K562 (cell line): ENCODE data around the gene LRRC10B. TPM values are rescaled to one million over a fixed set of nuclear protein-coding genes. Genes with fewer than 3 reads are reported as not detected.
A peak's percentile ranks its signal among the peaks of the same experiment; 100 is the strongest.

Experiments
- ARNT ChIP-seq, 2 experiments: fragments of 450-650 bp; IDR thresholded peaks; 2 replicates each; pipeline ENCODE4 v1.6.1; 2016; ENCODE audit warnings: mild to moderate bottlenecking in 1 of 2
- CSDE1 ChIP-seq, 2 experiments: fragments of 450-650 bp; IDR thresholded peaks; 2 replicates each; pipeline ENCODE4 v1.6.1; 2016; ENCODE audit warnings: mild to moderate bottlenecking in 1 of 2
- CUX1 ChIP-seq: fragments of 200-800 bp; sonication (Bioruptor generic); IDR thresholded peaks from 2 replicates; pipeline ENCODE4 v1.6.1; 2016; ENCODE audit warnings: missing genetic modification characterization, missing compliant biosample characterization
- FOSL1 ChIP-seq: fragments of 200-800 bp; sonication (Bioruptor generic); conservative IDR thresholded peaks from 2 replicates; pipeline ENCODE4 v1.6.1; 2016; ENCODE audit warnings: missing genetic modification characterization, missing compliant biosample characterization
- GTF2E2 ChIP-seq: fragments of 200-800 bp; sonication (Bioruptor generic); IDR thresholded peaks from 2 replicates; pipeline ENCODE4 v1.6.1; 2016; ENCODE audit warnings: missing genetic modification characterization, missing compliant biosample characterization
- GTF2F1 ChIP-seq: IDR thresholded peaks from 2 replicates; pipeline ENCODE4 v1.6.1; 2011; ENCODE audit warnings: low read depth, low read length, improper control_type of control experiment
- KDM4B ChIP-seq, 2 experiments: fragments of 450-650 bp in 1 of 2; sonication (generic) in 1 of 2; IDR thresholded peaks; 2 replicates each; pipeline ENCODE4 v1.6.1; 2016 to 2017; ENCODE audit warnings: borderline replicate concordance in 2 of 2, antibody characterized with exemption in 1 of 2, low read depth in 1 of 2, mild to moderate bottlenecking in 1 of 2
- MAZ ChIP-seq, 2 experiments: fragments of 450-650 bp in 1 of 2; sonication (generic) in 1 of 2; formaldehyde crosslinking; IDR thresholded peaks in 1 of 2; conservative IDR thresholded peaks in 1 of 2; 2 replicates each; pipeline versions ENCODE4 v1.4.0 to v1.5.0; 2020; ENCODE audit warnings: mild to moderate bottlenecking in 1 of 2, missing genetic modification reagents in 1 of 2
- POLR2G ChIP-seq: fragments of 200-400 bp; formaldehyde crosslinking; IDR thresholded peaks from 2 replicates; pipeline ENCODE4 v1.6.1; 2017; ENCODE audit warnings: low read depth, mild to moderate bottlenecking, antibody characterized with exemption, low read length, moderate library complexity
- RBBP5 ChIP-seq: fragments of 200-600 bp; sonication (generic); IDR thresholded peaks from 2 replicates; pipeline ENCODE4 v1.6.1; 2012; ENCODE audit warnings: borderline replicate concordance, mild to moderate bottlenecking, low read length, control low read depth, inconsistent platforms; ENCODE audit not compliant: insufficient read depth, poor library complexity, severe bottlenecking
- TCF7 ChIP-seq: sonication (generic); IDR thresholded peaks from 2 replicates; pipeline ENCODE4 v1.6.1; 2016; ENCODE audit warnings: antibody characterized with exemption, borderline replicate concordance
- ZBTB11 ChIP-seq, 3 experiments: fragments of 200-800 bp in 1 of 3; fragments of 250-450 bp in 1 of 3; fragments of 450-650 bp in 1 of 3; sonication (Bioruptor Pico) in 1 of 3; sonication (Bioruptor generic) in 1 of 3; formaldehyde crosslinking in 1 of 3; IDR thresholded peaks; 2 replicates each; pipeline versions ENCODE4 v1.6.1 to v1.8.0; 2016 to 2022; ENCODE audit warnings: mild to moderate bottlenecking in 2 of 3, missing genetic modification characterization in 2 of 3, missing compliant biosample characterization in 1 of 3, moderate library complexity in 1 of 3
- polyA plus RNA-seq, 8 experiments: library from polyadenylated mRNA; depleted of rRNA in 4 of 8; stranded (reverse) in 5 of 8; unstranded in 3 of 8; fragments of >200 nt; fragmentation: Nextera tagmentation in 2 of 8; fragmentation: Illumina TruSeq in 1 of 8; extraction: Ambion mirVana in 2 of 8; extraction: Trizol in 1 of 8; gene quantifications; 2 replicates each; pipeline versions ENCODE4 v1.2.1 to v1.2.3, GENCODE V29; 2011 to 2014; ENCODE audit warnings: inconsistent platforms in 1 of 8, missing spikeins in 1 of 8
- total RNA-seq, 7 experiments: library from RNA; depleted of rRNA in 6 of 7; stranded (reverse); fragments of >200 nt in 6 of 7; fragmentation: Illumina TruSeq in 2 of 7; extraction: Trizol in 2 of 7; gene quantifications; 2 replicates each; pipeline versions ENCODE4 v1.2.1 to v1.2.3, GENCODE V29; 2011 to 2021; ENCODE audit warnings: low replicate concordance in 1 of 7
- TF ChIP-seq, protein P1 (sequence below): fragments of 250-450 bp; sonication (Bioruptor Pico); IDR thresholded peaks from 2 replicates; pipeline ENCODE4 v1.4.0; 2020; ENCODE audit warnings: mild to moderate bottlenecking
- TF ChIP-seq, protein P2 (sequence below): fragments of 200-800 bp; sonication (Bioruptor generic); IDR thresholded peaks from 2 replicates; pipeline ENCODE4 v1.6.1; 2017; ENCODE audit warnings: missing genetic modification characterization, missing compliant biosample characterization

The LRRC10B gene
- total and polyA plus RNA-seq, 9 of the 15 experiments (the other 6 are each of a cell fraction or from before 2014, with no cell fraction given) = 0.11 TPM; not detected in 8

DNA sequence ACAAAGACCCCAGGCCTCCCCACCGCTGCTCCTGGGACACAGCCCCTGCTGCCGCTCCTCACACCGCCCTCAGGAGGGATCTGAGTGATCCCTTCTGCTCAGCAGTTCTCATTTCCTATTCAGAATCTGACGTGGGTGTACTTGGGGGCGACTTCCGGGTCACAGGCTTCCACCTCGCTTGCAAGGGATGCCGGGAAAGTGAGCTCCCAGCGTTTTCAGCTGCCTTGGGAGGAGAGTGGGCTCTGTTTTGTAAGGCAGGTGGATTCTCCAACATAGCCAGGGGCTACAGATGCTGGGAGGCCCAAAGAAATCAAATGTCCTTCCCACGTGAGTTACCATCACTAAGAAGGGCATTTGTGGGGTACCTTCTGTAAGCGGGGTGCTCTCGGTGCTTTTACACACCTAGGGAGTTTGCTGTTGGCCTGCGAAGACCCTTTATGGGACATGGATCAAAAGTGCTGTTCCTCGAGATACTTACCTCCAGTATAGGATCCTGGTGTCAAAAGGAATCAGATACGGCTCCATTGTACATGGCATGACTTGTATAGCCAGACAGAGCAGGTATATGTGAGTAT is 9.7 kb upstream of the LRRC10B start (continued):
- TF ChIP-seq ZBTB11 (CRISPR knock-in tag; IDR thresholded peaks at IDR 0.05) (no peak), RBBP5 (no peak), GTF2E2 (no peak; the same call in 1 of the 2 replicates), KDM4B (IDR thresholded peaks at IDR 0.05; ENCODE audit: borderline replicate concordance in 2 of 2, low read depth in 1 of 2) (no peak), ARNT (IDR thresholded peaks at IDR 0.05) (no peak), GTF2F1 (peak; percentile 98), TCF7 (0 out of 2 replicates have a peak, but pooled peaks have one; percentile 71), POLR2G (peak; percentile 74), CUX1 (CRISPR knock-in tag) (no peak), MAZ (CRISPR knock-in tag; conservative IDR thresholded peaks at IDR 0.05 in 1 of 2, IDR thresholded peaks at IDR 0.05 in 1 of 2) (peak in 1 of 2 experiments; percentile 17; a peak in 1 of 4 replicates), FOSL1 (tag) (no peak), CSDE1 (IDR thresholded peaks at IDR 0.05) (no peak)
- TF ChIP-seq, protein P1, sequence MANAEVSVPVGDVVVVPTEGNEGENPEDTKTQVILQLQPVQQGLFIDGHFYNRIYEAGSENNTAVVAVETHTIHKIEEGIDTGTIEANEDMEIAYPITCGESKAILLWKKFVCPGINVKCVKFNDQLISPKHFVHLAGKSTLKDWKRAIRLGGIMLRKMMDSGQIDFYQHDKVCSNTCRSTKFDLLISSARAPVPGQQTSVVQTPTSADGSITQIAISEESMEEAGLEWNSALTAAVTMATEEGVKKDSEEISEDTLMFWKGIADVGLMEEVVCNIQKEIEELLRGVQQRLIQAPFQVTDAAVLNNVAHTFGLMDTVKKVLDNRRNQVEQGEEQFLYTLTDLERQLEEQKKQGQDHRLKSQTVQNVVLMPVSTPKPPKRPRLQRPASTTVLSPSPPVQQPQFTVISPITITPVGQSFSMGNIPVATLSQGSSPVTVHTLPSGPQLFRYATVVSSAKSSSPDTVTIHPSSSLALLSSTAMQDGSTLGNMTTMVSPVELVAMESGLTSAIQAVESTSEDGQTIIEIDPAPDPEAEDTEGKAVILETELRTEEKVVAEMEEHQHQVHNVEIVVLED = no peak
- TF ChIP-seq, protein P2, sequence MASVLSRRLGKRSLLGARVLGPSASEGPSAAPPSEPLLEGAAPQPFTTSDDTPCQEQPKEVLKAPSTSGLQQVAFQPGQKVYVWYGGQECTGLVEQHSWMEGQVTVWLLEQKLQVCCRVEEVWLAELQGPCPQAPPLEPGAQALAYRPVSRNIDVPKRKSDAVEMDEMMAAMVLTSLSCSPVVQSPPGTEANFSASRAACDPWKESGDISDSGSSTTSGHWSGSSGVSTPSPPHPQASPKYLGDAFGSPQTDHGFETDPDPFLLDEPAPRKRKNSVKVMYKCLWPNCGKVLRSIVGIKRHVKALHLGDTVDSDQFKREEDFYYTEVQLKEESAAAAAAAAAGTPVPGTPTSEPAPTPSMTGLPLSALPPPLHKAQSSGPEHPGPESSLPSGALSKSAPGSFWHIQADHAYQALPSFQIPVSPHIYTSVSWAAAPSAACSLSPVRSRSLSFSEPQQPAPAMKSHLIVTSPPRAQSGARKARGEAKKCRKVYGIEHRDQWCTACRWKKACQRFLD (CRISPR knock-in tag) = no peak
